ENCODE results near the gene ADRA2C. TPM values are rescaled to one million over a fixed set of nuclear protein-coding genes. Genes with fewer than 3 reads are reported as not detected.

The ADRA2C gene
- total RNA-seq, 1 experiment from 2014 or later, result 28.1 TPM

GRCh38 chr4:3747581-3747904, 18.6 kb upstream of the ADRA2C start:
- no peak overlapping the region for H3K4me2 ChIP-seq (ENCODE audit: low read length)
- no peak overlapping the region for H3K9ac ChIP-seq (ENCODE audit: low read length)
- ChIA-PET POLR2A (no interaction called here), CTCF (interaction anchor here (1.1 to 1.6 kb wide), 3 partner anchors 9 to 132 kb away, joined by 5 to 12 read pairs (median 5); no protein-coding TSS in a partner anchor), RAD21 (ENCODE audit: low non-redundant PET in 1 of 2, low total read pairs in 2 of 2, uncharacterized antibody in 2 of 2, unreplicated experiment in 2 of 2) (interaction anchor here (0.7 to 1.5 kb wide), 3 partner anchors 133 to 194 kb away, joined by 3 to 15 read pairs (median 7); no protein-coding TSS in a partner anchor)
- no peaks in the 10 kb centered on the region for H3K36me3 ChIP-seq (ENCODE audit: control insufficient read depth in 1 of 2, insufficient read depth in 2 of 2, low read length in 2 of 2)
- no peaks in the 10 kb centered on the region for H3K9me2 ChIP-seq (ENCODE audit: insufficient read depth)
- no peak for ATAC-seq
- no peak for DNase-seq (ENCODE audit: low read depth, low spot score)
- no peak overlapping the region for H2AFZ ChIP-seq (ENCODE audit: low read depth, low read length, poor library complexity, severe bottlenecking)
- H3K27ac ChIP-seq (ENCODE audit: low read depth, low read length), result no peak overlapping the region
- no peaks in the 10 kb centered on the region for H4K20me1 ChIP-seq (ENCODE audit: insufficient read depth)
- no peaks in the 10 kb centered on the region for H3K27me3 ChIP-seq (ENCODE audit: insufficient read depth, low read length)
- no TSS peak for BruUV-seq (replicated peaks)
- H3K79me2 ChIP-seq (ENCODE audit: insufficient read depth, low read length), result no peaks in the 10 kb centered on the region
- H3K9me3 ChIP-seq (ENCODE audit: control insufficient read depth in 1 of 2, insufficient read depth in 1 of 2, low read depth in 1 of 2, low read length in 2 of 2), result peaks cover 0 to 6% of the 10 kb centered on the region in 2 experiments; a peak in 1 of 4 replicates
- peaks cover 5 to 23% of the 10 kb centered on the region in 2 experiments; a peak in 3 of 4 replicates for H3K4me1 ChIP-seq (ENCODE audit: control insufficient read depth in 1 of 2, insufficient read depth in 2 of 2, low read length in 2 of 2)
- intact Hi-C loops (cut with micrococcal nuclease), result no loop called here
- no peak overlapping the region for H3K4me3 ChIP-seq (replicated peaks in 1 of 2; ENCODE audit: low read depth in 1 of 2, low read length in 2 of 2)
- TF ChIP-seq, protein P1, sequence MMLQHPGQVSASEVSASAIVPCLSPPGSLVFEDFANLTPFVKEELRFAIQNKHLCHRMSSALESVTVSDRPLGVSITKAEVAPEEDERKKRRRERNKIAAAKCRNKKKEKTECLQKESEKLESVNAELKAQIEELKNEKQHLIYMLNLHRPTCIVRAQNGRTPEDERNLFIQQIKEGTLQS (IDR thresholded peaks at IDR 0.05), result no peak
- TF ChIP-seq, protein P2, sequence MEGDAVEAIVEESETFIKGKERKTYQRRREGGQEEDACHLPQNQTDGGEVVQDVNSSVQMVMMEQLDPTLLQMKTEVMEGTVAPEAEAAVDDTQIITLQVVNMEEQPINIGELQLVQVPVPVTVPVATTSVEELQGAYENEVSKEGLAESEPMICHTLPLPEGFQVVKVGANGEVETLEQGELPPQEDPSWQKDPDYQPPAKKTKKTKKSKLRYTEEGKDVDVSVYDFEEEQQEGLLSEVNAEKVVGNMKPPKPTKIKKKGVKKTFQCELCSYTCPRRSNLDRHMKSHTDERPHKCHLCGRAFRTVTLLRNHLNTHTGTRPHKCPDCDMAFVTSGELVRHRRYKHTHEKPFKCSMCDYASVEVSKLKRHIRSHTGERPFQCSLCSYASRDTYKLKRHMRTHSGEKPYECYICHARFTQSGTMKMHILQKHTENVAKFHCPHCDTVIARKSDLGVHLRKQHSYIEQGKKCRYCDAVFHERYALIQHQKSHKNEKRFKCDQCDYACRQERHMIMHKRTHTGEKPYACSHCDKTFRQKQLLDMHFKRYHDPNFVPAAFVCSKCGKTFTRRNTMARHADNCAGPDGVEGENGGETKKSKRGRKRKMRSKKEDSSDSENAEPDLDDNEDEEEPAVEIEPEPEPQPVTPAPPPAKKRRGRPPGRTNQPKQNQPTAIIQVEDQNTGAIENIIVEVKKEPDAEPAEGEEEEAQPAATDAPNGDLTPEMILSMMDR (IDR thresholded peaks at IDR 0.05 in 2 of 3, conservative IDR thresholded peaks at IDR 0.05 in 1 of 3; ENCODE audit: borderline replicate concordance in 1 of 3, insufficient read depth in 1 of 3, low read depth in 2 of 3, low read length in 2 of 3), result peak in 2 of 3 experiments; percentile 36 to 37; a peak in 3 of 6 replicates

DNA sequence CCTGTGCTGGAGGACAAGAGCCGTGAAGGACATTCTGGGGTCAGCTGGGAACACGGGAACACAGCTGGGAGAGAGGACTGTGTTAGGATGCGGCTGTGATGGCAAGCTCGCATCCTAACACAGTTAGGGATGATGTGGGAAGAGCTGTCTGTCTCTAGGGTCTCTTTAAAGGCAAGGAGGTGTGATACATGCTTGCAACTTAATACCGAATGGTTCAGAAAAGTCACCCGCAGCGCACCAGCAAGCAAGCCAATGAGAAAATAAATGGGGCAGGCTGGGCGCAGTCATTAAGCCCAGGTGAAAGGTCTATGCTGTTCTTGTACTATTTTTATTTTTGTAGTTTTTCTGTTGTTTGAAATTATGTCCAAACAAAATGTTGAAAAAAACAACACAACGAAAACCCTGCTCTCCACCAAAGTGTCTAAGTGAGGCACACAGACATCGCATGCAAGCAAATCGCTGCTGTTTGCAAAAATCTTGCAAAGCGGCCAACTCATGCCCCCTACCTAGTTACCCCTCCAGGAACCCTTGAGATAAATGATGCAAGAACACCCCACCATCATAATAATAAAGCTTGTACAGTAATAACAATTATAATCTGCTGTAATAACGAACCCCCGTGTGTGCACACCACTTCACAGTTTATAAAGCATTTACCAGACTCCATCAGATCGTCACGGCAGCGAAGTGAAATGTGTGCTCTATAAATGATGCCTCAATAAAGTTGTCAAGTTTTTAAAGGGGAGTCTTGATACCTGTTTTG, 17.9 kb upstream of the ADRA2C start:
- intact Hi-C loops (cut with micrococcal nuclease), result no loop called here
- Histone ChIP-seq H3K36me3 (ENCODE audit: control insufficient read depth in 1 of 2, insufficient read depth in 2 of 2, low read length in 2 of 2) (no peaks in the 10 kb centered on the region), H3K4me1 (ENCODE audit: control insufficient read depth in 1 of 2, insufficient read depth in 2 of 2, low read length in 2 of 2) (peaks cover 5 to 23% of the 10 kb centered on the region in 2 experiments; a peak in 3 of 4 replicates), H2AFZ (ENCODE audit: low read depth, low read length, poor library complexity, severe bottlenecking) (no peak overlapping the region), H3K9me2 (ENCODE audit: insufficient read depth) (no peaks in the 10 kb centered on the region), H3K9me3 (ENCODE audit: control insufficient read depth in 1 of 2, insufficient read depth in 1 of 2, low read depth in 1 of 2, low read length in 2 of 2) (no peaks in the 10 kb centered on the region; a peak in 1 of 4 replicates), H3K27me3 (ENCODE audit: insufficient read depth, low read length) (no peaks in the 10 kb centered on the region), H3K27ac (ENCODE audit: low read depth, low read length) (no peak overlapping the region), H3K4me3 (replicated peaks in 1 of 2; ENCODE audit: low read depth in 1 of 2, low read length in 2 of 2) (no peak overlapping the region), H3K79me2 (ENCODE audit: insufficient read depth, low read length) (no peaks in the 10 kb centered on the region), H4K20me1 (ENCODE audit: insufficient read depth) (no peaks in the 10 kb centered on the region), H3K9ac (ENCODE audit: low read length) (no peak overlapping the region), H3K4me2 (ENCODE audit: low read length) (no peak overlapping the region)
- CTCF ChIA-PET, result interaction anchor here (1.1 to 1.6 kb wide), 3 partner anchors 8 to 132 kb away, joined by 5 to 12 read pairs (median 5); no protein-coding TSS in a partner anchor
- POLR2A ChIA-PET, result no interaction called here
- RAD21 ChIA-PET (ENCODE audit: low non-redundant PET in 1 of 2, low total read pairs in 2 of 2, uncharacterized antibody in 2 of 2, unreplicated experiment in 2 of 2), result interaction anchor here (0.7 to 1.5 kb wide), 3 partner anchors 132 to 193 kb away, joined by 3 to 15 read pairs (median 7); no protein-coding TSS in a partner anchor
- BruUV-seq (replicated peaks), result no TSS peak
- no peak for DNase-seq (ENCODE audit: low read depth, low spot score)
- ATAC-seq, result no peak
- TF ChIP-seq EGR1 (IDR thresholded peaks at IDR 0.05; ENCODE audit: low read depth) (no peak), YY1 (IDR thresholded peaks at IDR 0.05; ENCODE audit: extremely low read depth, insufficient replicate concordance, low read depth, low read length) (no peak), ELF1 (IDR thresholded peaks at IDR 0.05; ENCODE audit: borderline replicate concordance, low read depth) (no peak), SP1 (IDR thresholded peaks at IDR 0.05; ENCODE audit: low read depth) (no peak), SRF (IDR thresholded peaks at IDR 0.05; ENCODE audit: low read depth) (no peak), POLR2A (IDR thresholded peaks at IDR 0.05; ENCODE audit: borderline replicate concordance, extremely low read depth, insufficient read depth, insufficient read length) (no peak), EZH2phosphoT487 (IDR thresholded peaks at IDR 0.05; ENCODE audit: borderline replicate concordance) (no peak), TCF7L2 (IDR thresholded peaks at IDR 0.05; ENCODE audit: borderline replicate concordance, extremely low read depth, insufficient read depth, insufficient read length) (no peak), SIN3A (IDR thresholded peaks at IDR 0.05; ENCODE audit: low read depth) (no peak), JUND (IDR thresholded peaks at IDR 0.05) (no peak)
- TF ChIP-seq, protein P3, sequence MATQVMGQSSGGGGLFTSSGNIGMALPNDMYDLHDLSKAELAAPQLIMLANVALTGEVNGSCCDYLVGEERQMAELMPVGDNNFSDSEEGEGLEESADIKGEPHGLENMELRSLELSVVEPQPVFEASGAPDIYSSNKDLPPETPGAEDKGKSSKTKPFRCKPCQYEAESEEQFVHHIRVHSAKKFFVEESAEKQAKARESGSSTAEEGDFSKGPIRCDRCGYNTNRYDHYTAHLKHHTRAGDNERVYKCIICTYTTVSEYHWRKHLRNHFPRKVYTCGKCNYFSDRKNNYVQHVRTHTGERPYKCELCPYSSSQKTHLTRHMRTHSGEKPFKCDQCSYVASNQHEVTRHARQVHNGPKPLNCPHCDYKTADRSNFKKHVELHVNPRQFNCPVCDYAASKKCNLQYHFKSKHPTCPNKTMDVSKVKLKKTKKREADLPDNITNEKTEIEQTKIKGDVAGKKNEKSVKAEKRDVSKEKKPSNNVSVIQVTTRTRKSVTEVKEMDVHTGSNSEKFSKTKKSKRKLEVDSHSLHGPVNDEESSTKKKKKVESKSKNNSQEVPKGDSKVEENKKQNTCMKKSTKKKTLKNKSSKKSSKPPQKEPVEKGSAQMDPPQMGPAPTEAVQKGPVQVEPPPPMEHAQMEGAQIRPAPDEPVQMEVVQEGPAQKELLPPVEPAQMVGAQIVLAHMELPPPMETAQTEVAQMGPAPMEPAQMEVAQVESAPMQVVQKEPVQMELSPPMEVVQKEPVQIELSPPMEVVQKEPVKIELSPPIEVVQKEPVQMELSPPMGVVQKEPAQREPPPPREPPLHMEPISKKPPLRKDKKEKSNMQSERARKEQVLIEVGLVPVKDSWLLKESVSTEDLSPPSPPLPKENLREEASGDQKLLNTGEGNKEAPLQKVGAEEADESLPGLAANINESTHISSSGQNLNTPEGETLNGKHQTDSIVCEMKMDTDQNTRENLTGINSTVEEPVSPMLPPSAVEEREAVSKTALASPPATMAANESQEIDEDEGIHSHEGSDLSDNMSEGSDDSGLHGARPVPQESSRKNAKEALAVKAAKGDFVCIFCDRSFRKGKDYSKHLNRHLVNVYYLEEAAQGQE (IDR thresholded peaks at IDR 0.05; ENCODE audit: low read depth), result no peak

Measured in HCT116 (cell line).